ENCODE measurements around the gene SUPT4H1.
A peak's percentile ranks its signal among the peaks of the same experiment; 100 is the strongest.

Gene SUPT4H1

GRCh38 chr17:58328195-58329034 is 23.6 kb downstream of the SUPT4H1 start, which contains the start of gene TSPOAP1:
Gene TSPOAP1, minus strand, starts transcription at chr17:58328795. Its CDS starts 875 bp downstream, at chr17:58327920.
- DNase-seq, result no peak

DNA sequence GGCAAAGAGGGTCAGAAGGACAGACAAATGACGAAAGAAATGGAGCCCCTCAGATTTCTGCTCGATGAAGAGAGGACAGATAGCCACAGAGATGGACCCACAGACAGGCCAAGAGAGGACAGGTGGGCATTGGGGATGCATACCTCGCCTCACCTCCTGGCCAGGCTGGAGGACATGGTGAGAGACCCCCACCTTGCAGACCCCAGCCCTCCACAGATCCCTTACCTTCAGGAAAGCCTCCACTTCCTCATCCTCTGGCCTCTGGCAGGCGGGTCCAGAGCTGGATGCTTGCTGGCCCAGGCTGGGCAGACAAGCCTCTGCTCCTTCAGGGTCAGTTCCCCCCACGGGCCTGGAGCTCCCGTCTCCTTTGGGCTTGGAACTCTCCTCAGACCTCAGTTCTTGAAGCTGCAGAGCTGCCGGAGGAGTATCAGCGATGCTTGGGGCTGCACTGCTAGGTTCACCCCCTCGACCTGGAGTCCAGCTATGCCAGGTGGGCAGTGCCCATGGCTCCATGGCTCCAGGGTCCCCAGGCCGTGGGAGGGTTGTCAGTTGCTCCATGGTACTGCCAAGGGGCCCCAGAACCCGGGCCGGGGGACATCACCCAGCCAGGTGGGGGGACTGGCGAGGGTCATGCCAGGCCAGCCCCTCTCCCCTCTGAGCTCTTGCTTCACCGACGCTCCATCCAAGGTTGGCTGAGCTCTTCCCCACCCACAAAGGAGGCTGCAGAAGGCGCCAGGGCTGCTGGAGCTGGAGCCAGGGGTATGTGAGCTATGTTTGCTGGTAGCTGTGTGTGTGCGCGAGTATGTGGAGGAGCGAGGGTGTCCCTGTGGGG is 24.4 kb downstream of the SUPT4H1 start:
- DNase-seq, result no peak

DNA sequence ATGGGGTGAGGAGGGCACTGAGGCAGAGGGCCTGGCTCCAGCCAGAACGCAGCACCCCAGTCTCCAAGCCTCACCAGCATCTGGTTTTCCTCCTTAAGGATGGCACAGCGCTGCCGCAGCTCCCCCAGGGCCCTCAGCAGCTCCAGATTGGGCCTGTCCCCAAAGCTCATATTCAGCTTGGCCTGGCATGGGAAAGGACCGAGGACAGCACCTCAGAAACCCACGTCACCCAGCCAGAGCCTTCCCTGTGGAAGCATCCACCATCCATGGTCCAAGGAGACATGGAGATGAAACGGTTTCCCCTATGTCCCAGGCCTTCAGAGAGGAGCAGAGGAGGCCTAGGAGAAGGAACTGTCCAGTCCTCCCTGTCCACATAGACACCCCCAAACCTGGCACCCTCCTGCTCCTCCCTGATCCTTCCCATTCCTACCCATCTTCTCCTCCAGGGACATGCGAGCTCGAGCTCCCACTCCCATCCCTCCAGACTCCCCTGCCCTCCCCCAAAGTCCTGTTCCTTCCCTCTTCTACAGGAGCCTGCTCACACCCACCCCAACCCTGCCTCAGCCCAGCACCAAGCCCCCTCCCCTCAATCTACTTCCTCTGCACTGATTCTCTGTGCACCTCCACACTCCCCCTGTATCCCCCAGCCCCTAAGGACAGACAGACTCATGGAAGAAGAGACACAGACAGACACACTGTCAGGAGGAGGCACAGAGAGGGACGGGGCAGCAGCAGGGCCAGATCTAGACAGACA is 25.2 kb downstream of the SUPT4H1 start:
- no peak for DNase-seq

- DNase-seq, result no peak
Measured at GRCh38 chr17:58325976-58326468, 26.0 kb downstream of the SUPT4H1 start.

- no peak for DNase-seq
Measured at GRCh38 chr17:58325289-58325726, 26.7 kb downstream of the SUPT4H1 start.

DNA sequence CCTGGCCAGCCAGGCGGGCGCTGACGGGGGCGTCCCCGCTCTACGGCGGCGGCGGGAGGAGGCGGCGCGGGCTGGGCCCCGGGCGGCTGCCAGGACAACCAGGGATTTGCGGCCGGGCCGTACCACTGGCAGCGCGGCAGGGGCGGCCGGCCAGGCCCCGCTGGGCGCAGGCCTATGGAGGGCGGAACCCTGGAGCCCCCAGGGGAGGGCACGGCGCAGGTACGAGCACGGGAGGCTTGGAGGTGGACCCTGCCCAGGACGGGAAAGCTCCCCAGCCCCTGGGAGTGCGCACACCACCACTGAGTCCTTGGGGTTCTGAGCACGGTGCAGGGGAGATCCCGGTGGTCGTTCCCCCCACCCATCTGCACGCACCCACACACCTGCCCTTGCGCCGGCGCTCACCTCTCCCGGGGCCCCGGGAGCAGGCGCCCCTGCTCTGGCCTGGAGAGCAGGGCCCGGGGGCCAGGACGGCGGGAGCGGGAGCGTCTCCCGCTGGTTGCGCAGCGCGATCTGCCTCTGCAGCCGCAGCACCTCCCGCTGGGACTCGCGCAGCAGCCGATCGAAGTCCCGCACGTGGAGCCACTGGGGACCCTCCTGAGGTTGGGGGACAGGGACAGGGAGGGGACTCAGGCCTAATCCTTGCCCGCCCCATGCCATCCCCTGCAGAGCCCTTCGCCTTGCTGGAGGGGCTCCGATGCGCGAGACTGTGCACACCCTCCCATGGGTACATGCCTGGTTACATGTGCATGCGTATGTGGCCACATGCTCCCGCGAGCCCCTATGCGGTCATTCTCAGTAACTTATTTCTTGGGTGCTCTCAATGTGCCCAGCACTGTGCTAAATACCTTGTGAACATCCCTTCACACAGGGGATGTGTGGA is 27.4 kb downstream of the SUPT4H1 start:
- DNase-seq, result no peak

GRCh38 chr17:58324056-58324408 is 28.0 kb downstream of the SUPT4H1 start:
- DNase-seq, result no peak

DNA sequence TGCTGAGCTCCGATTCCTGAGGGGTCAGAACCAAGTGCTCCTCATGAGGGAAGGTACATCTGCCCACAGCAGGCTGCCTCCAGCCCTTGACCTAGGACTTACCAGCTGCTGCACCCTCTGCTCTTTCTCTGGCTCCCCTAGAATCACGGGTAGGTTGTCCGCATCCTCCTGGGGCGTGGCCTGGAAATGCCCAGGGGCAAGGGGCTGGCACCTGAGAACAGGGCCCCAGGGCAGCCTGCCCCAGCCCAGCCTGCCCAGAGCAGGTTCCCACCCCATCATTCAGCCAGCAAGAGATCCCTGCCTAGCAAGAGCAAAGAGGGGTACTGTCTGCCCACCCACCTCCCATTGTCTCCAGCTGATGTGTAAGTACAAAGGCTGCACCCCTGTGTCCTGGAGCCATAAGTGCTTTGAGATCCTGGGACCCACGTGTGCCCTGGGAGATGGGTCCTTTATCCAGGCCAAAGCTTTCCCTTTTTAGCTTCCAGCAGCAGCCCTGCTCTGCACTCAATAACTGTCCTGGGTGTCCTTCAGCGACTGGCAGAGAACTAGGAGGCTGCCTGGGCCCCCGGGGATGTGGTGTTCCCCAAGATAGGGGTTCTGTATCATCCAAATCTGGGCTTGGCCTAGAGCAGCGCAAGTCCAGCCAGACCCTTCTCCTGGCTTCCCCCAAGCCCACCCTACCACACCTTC is 28.5 kb downstream of the SUPT4H1 start:
- no peak for DNase-seq

DNA sequence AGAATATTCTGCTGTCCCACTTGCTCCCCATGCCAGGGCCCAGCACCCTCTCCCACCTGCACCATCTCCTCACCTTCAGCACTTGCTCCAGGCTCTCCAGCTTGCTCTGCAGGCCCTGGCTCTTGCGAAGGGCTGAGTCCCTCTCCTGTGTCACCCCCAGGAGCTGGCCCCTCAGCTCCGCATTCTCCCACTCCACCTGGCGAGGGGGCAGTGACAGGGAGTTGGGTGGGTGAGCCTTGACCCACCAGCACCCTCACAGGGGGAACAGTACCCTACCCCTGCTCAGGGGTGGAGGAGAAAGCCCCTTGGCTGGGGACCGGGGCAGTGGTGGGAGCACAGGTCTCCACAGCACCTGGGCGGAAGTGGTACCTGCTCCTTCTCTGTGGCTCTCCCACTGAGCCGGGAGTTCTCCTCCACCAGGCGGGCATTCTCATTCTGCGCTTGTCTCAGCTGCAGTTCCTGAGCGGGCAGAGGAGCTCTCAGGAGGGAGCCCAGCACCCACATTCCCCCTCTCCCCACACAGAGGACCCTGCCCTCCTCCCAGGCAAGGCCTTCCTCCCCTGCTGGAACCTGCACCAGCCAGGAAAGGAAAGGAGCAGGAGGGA is 29.3 kb downstream of the SUPT4H1 start:
- DNase-seq, result no peak

DNA sequence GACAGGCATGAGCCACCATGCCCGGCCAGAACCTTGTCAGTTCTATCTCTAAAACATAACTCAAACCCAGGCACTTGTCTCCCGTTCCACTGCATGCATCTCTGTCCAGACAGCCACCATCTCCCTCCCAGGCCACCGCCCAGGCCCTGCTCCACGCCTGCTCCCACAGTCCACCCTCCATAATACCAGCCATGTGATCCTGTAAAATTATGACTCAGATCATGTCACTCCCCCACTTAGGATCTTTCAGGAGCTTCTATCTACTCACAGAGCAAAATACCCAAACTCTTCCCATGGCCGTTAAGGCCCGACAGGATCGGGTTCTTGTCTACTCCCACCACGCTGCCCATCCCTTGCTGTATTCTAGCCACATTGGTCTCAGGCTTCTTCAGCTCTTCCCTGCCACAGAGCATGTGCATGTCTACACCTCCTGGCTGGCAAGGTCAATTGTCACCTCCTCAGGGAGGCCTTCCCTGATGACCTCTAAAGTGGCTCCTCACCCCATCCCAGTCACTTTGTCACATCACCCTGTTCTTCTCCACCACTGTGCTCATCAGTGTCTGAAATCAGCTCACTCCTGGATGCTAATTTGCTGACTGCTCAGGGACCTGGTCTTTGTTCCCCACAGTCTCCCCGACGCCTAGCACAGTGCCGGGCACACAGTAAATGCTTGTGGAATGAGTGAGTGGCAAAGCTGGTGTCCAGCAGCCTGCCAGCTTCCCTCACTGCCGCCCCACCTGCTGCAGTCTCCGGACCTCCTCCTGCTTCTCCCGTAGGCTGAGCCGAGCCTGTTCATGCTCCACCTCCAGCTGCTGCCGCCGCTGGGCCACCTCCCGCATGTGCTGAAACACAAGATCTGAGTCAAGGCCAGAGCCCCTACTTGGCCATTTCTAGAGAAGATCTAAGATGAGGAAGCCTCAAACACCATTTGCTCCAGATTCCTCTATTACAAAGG is 30.2 kb downstream of the SUPT4H1 start:
- no peak for DNase-seq

GRCh38 chr17:58320570-58321323 is 31.3 kb downstream of the SUPT4H1 start:
- DNase-seq, result no peak

GRCh38 chr17:58320163-58320558 is 31.8 kb downstream of the SUPT4H1 start:
- no peak for DNase-seq

GRCh38 chr17:58319173-58320162 is 32.5 kb downstream of the SUPT4H1 start:
- DNase-seq, result no peak

DNA sequence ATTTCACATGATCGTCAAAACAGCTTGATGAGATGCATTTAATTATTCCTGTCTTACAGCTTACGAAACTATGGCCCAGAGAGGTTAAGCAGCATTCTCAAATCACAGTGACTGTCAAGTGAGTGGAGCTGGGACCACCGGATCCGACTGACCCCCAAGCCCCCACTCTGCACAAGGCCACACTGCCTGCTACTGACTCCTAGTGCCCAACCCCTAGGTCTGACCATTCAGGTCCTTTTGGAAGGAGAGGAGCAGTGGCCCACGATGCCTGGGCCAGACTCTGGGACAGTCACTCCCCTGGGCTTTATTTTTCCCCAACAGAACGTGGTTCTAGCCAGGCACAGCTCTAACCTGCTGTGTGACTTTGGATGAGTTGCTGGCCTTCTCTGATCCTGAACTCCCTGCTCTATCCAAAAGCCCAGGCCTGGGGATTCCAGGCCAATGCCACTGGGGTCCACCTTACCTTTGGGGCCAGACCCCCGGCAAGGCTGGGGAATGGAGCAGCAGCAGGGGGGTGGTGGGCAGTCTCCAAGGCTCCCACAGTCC is 33.3 kb downstream of the SUPT4H1 start:
- DNase-seq, result no peak

- DNase-seq, result no peak
Measured at GRCh38 chr17:58318065-58318481, 33.9 kb downstream of the SUPT4H1 start.

DNA sequence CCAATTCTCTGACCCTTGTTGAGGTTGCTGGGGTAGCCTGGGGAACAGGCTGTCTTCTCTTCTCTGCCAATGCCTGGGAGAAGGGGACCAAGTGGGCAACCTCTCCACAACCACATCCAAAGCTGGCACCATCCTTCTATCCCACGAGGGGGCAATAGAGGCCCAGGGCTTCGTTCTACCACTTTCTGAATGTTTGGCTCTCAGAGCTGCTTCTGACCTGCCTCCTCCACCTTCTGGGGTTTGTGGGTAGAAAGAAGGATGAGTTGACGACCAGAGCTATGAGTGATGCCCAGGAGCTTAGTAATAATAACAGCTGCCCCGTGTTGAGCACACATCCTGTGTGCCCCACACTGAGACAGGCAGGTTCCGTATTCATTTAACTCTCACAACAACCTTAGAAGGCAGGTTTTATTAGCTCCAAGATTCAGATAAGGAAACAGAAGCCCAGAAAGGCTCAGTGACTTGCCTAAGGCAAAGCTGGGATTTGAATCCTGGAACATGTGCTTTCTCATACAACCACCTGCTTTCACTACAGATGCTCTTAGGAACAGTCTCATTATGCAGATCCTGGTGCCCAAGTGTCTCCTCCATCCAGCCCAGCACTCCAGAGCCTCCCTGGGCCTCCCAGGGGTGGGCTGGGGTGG is 34.5 kb downstream of the SUPT4H1 start:
- peak; percentile 85 for DNase-seq

Measured in NCI-H226 (cell line).